ENCODE data around the gene DHX9.

DNA sequence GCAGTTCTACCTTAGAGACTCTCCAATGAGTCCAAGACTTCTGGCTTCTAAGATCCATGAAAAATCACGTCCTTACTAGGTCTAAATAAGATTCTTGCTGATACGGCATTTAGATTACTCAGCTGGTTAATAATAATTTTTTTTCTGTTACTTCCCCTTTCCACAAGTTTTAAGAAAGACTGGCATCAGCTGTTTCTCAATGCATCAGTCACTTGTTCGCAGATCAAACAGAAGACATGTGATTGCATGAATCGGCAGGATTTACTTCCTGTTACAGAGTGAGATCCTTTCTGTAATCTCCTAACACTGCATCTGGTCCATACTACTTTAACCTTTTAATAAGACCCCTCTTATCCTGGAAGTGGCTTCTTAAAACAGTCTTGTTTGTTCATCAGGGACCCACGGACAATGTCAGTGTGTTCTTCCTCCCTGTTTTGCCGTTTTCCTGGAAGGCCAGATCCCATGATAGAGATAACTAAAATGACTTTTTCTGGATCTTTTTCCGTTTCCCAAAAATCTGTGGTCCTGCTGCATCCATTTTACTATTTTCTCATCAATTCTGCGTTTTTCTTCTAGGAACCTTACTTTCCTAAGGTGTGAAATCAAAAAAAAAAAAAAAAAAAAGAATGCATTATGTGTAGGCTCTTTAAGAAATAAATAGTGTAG, 43.5 kb upstream of the DHX9 start:
- TF ChIP-seq, protein P1, sequence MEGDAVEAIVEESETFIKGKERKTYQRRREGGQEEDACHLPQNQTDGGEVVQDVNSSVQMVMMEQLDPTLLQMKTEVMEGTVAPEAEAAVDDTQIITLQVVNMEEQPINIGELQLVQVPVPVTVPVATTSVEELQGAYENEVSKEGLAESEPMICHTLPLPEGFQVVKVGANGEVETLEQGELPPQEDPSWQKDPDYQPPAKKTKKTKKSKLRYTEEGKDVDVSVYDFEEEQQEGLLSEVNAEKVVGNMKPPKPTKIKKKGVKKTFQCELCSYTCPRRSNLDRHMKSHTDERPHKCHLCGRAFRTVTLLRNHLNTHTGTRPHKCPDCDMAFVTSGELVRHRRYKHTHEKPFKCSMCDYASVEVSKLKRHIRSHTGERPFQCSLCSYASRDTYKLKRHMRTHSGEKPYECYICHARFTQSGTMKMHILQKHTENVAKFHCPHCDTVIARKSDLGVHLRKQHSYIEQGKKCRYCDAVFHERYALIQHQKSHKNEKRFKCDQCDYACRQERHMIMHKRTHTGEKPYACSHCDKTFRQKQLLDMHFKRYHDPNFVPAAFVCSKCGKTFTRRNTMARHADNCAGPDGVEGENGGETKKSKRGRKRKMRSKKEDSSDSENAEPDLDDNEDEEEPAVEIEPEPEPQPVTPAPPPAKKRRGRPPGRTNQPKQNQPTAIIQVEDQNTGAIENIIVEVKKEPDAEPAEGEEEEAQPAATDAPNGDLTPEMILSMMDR (conservative IDR thresholded peaks at IDR 0.05 in 1 of 2, IDR thresholded peaks at IDR 0.05 in 1 of 2; ENCODE audit: low read depth in 1 of 2, low read length in 2 of 2): no peak
- TF ChIP-seq EZH2 (IDR thresholded peaks at IDR 0.05; ENCODE audit: low read length, missing control alignments): no peak
